ENCODE measurements around the gene STRIP2.

Gene STRIP2

DNA sequence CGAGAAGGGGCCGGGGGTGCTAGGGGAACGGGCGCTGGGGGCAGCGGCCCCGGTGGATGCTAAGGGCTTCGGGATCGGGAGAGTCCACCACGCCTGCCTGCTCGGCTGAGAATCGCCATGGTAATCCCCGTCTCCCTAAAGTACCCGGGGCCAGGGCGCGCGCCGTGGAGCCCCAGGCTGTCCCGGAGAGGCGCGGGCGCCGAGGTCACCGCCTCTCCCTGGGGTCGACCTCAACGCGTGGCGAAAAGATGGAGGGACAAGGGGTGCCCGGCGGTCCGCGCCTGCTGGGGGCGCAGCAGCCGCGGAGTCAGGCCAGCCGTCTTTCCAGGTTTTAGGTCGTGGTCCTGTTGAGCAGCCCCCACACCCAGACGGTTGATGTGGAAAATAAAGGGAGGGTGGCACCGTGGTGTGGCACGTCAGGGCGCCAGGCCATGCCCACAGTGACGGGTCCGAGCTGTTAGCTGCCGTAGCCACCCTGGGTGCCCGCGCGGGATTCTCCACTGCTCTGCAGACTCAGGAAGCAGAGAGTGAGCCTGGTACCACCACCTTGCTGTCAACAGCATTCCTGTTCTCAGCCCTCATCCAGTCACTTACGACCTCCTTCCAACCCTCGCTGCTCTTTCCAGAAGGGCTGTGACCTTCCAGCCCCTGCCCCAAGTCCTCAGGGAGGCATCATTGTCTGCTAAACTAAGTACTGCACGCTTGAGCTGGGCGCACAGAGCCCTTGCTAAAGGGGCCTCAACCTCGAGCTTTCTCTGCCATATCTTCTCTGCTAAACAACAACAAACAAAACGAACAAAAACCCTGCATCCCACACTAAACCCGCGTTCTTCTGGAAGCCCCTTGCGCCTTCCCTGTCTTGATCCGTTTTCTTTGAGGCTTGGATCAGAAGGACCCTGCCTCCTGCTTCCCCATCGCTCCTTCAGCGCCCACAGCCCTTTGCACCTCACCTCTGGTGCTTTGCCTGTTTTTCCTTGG, 68.8 kb downstream of the STRIP2 start:
- H3K36me3 ChIP-seq (ENCODE audit: control insufficient read depth in 2 of 2, insufficient read depth in 2 of 2, low read length in 2 of 2) = no peaks in the 10 kb centered on the region
- peak overlapping the region; percentile 14 to 58 for H3K9ac ChIP-seq (ENCODE audit: low read depth in 1 of 2, low read length in 2 of 2)
- H3K27ac ChIP-seq (ENCODE audit: low read depth in 2 of 2, low read length in 2 of 2) = no peak overlapping the region

DNA sequence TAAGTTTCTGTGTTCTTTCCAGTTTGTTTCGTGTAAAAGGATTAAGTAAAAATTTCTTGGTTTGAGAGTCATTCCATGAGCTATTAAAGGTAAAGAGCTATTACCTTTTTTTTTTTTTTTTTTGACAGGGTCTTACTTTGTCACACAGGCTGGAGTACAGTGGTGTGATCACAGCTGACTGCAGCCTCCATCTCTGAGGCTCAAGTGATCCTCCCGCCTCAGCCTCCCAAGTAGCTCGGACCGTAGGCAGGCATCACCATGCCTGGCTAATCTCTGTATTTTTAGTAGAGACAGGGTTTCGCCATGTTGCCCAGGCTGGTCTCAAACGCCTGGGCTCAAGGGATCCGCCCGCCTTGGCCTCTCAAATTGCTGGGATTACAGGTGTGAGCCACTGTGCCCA, 69.5 kb downstream of the STRIP2 start:
- H3K36me3 ChIP-seq (ENCODE audit: control insufficient read depth in 2 of 2, insufficient read depth in 2 of 2, low read length in 2 of 2) = no peaks in the 10 kb centered on the region
- H3K4me1 ChIP-seq (ENCODE audit: control insufficient read depth in 2 of 2, insufficient read depth in 2 of 2, low read length in 2 of 2) = peaks cover 2 to 7% of the 10 kb centered on the region in 2 donors
- no peak overlapping the region for H3K9ac ChIP-seq (ENCODE audit: low read depth in 1 of 2, low read length in 2 of 2)
- H3K27me3 ChIP-seq (ENCODE audit: control insufficient read depth in 2 of 2, insufficient read depth in 2 of 2, low read length in 2 of 2) = no peaks in the 10 kb centered on the region
- no peak overlapping the region for H3K27ac ChIP-seq (ENCODE audit: low read depth in 2 of 2, low read length in 2 of 2)
- no peaks in the 10 kb centered on the region for H3K9me3 ChIP-seq (ENCODE audit: control insufficient read depth in 2 of 2, low read length in 2 of 2)
- H3K4me3 ChIP-seq (ENCODE audit: low read length in 2 of 2) = no peak overlapping the region

More for the DNA sequence above, 68.8 kb downstream of the STRIP2 start:
- H3K27me3 ChIP-seq (ENCODE audit: control insufficient read depth in 2 of 2, insufficient read depth in 2 of 2, low read length in 2 of 2) = no peaks in the 10 kb centered on the region
- peak overlapping the region; percentile 59 to 60 for H3K4me3 ChIP-seq (ENCODE audit: low read length in 2 of 2)
- H3K9me3 ChIP-seq (ENCODE audit: control insufficient read depth in 2 of 2, low read length in 2 of 2) = no peaks in the 10 kb centered on the region
- H3K4me1 ChIP-seq (ENCODE audit: control insufficient read depth in 2 of 2, insufficient read depth in 2 of 2, low read length in 2 of 2) = peaks cover 2 to 7% of the 10 kb centered on the region in 2 donors

DNA sequence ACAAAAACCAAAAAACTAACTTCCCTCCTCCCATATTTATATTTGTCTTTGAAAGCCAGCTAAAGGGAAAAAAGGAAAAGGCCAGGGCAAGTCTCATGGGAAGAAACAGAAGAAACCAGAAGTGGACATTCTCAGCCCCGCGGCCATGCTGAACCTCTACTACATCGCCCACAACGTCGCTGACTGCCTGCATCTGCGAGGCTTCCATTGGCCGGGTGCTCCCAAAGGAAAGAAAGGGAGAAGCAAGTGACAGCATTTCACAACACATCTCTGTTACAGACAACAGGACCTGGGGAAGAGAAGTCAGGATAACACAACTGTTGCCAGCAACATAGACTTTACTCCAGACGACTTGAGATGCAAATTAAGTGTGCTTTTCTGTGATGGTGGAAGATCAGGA, 78.0 kb downstream of the STRIP2 start:
- Histone ChIP-seq H3K9me3 (ENCODE audit: control insufficient read depth in 2 of 2, low read length in 2 of 2) (no peaks in the 10 kb centered on the region), H3K4me3 (ENCODE audit: low read length in 2 of 2) (no peak overlapping the region), H3K27ac (ENCODE audit: low read depth in 2 of 2, low read length in 2 of 2) (no peak overlapping the region), H3K4me1 (ENCODE audit: control insufficient read depth in 2 of 2, insufficient read depth in 2 of 2, low read length in 2 of 2) (no peaks in the 10 kb centered on the region), H3K27me3 (ENCODE audit: control insufficient read depth in 2 of 2, insufficient read depth in 2 of 2, low read length in 2 of 2) (no peaks in the 10 kb centered on the region), H3K9ac (ENCODE audit: low read depth in 1 of 2, low read length in 2 of 2) (no peak overlapping the region), H3K36me3 (ENCODE audit: control insufficient read depth in 2 of 2, insufficient read depth in 2 of 2, low read length in 2 of 2) (no peaks in the 10 kb centered on the region)

DNA sequence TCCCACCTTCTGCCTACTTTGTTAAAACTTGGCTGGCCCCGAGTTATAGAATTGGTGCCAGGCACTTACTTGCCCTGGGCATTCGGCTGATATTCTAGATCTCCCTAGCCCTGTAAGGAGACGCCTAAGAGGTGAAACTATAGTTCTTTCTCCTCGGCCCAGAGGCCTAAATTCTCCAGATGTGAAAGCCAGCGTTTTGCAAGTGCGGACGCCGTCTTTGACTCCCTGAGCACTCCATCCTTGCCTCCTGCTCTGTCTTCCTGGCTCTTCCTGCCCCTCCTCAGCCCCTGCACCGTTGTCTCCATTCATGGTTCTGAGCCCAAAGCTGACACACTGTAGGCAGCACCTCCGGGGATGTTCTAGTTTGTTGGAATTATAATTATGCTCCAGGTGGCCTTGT, 79.3 kb downstream of the STRIP2 start:
- no peaks in the 10 kb centered on the region for H3K27me3 ChIP-seq (ENCODE audit: control insufficient read depth in 2 of 2, insufficient read depth in 2 of 2, low read length in 2 of 2)
- H3K4me1 ChIP-seq (ENCODE audit: control insufficient read depth in 2 of 2, insufficient read depth in 2 of 2, low read length in 2 of 2) = no peaks in the 10 kb centered on the region
- no peak overlapping the region for H3K9ac ChIP-seq (ENCODE audit: low read depth in 1 of 2, low read length in 2 of 2)
- H3K27ac ChIP-seq (ENCODE audit: low read depth in 2 of 2, low read length in 2 of 2) = no peak overlapping the region
- H3K9me3 ChIP-seq (ENCODE audit: control insufficient read depth in 2 of 2, low read length in 2 of 2) = no peaks in the 10 kb centered on the region
- H3K4me3 ChIP-seq (ENCODE audit: low read length in 2 of 2) = no peak overlapping the region
- no peaks in the 10 kb centered on the region for H3K36me3 ChIP-seq (ENCODE audit: control insufficient read depth in 2 of 2, insufficient read depth in 2 of 2, low read length in 2 of 2)

DNA sequence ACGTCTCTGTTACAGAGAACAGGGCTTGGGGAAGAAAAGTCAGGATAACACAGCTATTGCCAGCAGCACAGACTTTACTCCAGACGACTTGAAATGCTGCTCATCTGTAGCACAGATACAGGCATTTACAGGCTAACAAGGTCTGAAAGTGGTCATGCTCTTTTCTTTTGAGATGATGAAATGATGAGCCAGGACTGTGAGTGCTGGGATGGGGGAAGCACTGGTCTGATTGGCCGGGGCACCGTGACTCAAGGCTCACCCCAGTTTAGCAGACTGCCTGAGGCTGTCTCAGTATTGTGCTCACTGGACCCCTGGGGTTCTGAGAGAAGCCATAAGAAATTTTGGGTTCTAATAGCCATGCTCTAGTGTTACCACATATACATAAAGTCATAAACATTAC, 80.5 kb downstream of the STRIP2 start:
- H3K9me3 ChIP-seq (ENCODE audit: control insufficient read depth in 2 of 2, low read length in 2 of 2) = no peaks in the 10 kb centered on the region
- H3K27me3 ChIP-seq (ENCODE audit: control insufficient read depth in 2 of 2, insufficient read depth in 2 of 2, low read length in 2 of 2) = no peaks in the 10 kb centered on the region
- no peaks in the 10 kb centered on the region for H3K4me1 ChIP-seq (ENCODE audit: control insufficient read depth in 2 of 2, insufficient read depth in 2 of 2, low read length in 2 of 2)
- H3K4me3 ChIP-seq (ENCODE audit: low read length in 2 of 2) = no peak overlapping the region
- H3K9ac ChIP-seq (ENCODE audit: low read depth in 1 of 2, low read length in 2 of 2) = no peak overlapping the region
- H3K27ac ChIP-seq (ENCODE audit: low read depth in 2 of 2, low read length in 2 of 2) = no peak overlapping the region
- no peaks in the 10 kb centered on the region for H3K36me3 ChIP-seq (ENCODE audit: control insufficient read depth in 2 of 2, insufficient read depth in 2 of 2, low read length in 2 of 2)

DNA sequence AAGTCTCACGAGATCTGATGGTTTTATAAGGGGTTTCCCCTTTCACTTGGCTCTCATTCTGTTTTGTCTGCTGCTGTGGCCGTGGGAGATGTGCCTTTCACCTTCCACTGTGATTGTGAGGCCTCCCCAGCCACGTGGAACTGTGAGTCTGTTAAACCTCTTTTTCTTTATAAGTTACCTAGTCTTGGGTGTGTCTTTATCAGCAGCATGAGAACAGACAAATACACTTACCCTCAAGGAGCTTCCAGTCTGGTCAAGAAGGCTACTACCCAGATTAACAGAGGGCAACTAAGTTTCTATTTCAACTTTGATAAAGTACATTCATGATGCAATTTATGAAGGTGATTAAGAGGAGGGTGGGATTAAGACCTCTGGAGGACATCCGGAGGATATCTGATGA, 81.1 kb downstream of the STRIP2 start:
- no peaks in the 10 kb centered on the region for H3K27me3 ChIP-seq (ENCODE audit: control insufficient read depth in 2 of 2, insufficient read depth in 2 of 2, low read length in 2 of 2)
- H3K4me1 ChIP-seq (ENCODE audit: control insufficient read depth in 2 of 2, insufficient read depth in 2 of 2, low read length in 2 of 2) = no peaks in the 10 kb centered on the region
- no peaks in the 10 kb centered on the region for H3K9me3 ChIP-seq (ENCODE audit: control insufficient read depth in 2 of 2, low read length in 2 of 2)
- H3K4me3 ChIP-seq (ENCODE audit: low read length in 2 of 2) = no peak overlapping the region
- no peak overlapping the region for H3K27ac ChIP-seq (ENCODE audit: low read depth in 2 of 2, low read length in 2 of 2)
- H3K36me3 ChIP-seq (ENCODE audit: control insufficient read depth in 2 of 2, insufficient read depth in 2 of 2, low read length in 2 of 2) = no peaks in the 10 kb centered on the region
- H3K9ac ChIP-seq (ENCODE audit: low read depth in 1 of 2, low read length in 2 of 2) = no peak overlapping the region

DNA sequence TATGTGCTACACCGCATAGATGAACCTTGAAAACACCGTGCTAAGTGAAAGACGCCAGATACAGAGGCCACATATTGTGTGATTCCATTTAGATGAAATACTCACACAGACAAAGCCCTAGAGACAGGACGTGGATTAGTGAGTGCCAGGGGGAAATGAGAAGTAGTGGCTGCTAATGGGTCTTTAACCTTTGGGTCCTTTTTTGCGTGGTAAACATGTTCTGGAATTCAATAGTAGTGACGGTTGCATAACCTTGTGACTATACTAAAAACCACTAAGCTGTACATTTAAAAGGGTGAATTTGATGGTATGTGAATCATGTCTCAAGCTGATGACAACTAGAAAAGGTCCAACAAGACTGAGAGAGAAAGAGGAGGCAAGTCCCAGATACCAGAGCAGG, 83.7 kb downstream of the STRIP2 start:
- Histone ChIP-seq H3K9me3 (ENCODE audit: control insufficient read depth in 2 of 2, low read length in 2 of 2) (no peaks in the 10 kb centered on the region), H3K27ac (ENCODE audit: low read depth in 2 of 2, low read length in 2 of 2) (no peak overlapping the region), H3K4me1 (ENCODE audit: control insufficient read depth in 2 of 2, insufficient read depth in 2 of 2, low read length in 2 of 2) (no peaks in the 10 kb centered on the region), H3K27me3 (ENCODE audit: control insufficient read depth in 2 of 2, insufficient read depth in 2 of 2, low read length in 2 of 2) (peaks cover 0 to 3% of the 10 kb centered on the region in 2 donors), H3K36me3 (ENCODE audit: control insufficient read depth in 2 of 2, insufficient read depth in 2 of 2, low read length in 2 of 2) (no peaks in the 10 kb centered on the region), H3K9ac (ENCODE audit: low read depth in 1 of 2, low read length in 2 of 2) (no peak overlapping the region), H3K4me3 (ENCODE audit: low read length in 2 of 2) (no peak overlapping the region)

DNA sequence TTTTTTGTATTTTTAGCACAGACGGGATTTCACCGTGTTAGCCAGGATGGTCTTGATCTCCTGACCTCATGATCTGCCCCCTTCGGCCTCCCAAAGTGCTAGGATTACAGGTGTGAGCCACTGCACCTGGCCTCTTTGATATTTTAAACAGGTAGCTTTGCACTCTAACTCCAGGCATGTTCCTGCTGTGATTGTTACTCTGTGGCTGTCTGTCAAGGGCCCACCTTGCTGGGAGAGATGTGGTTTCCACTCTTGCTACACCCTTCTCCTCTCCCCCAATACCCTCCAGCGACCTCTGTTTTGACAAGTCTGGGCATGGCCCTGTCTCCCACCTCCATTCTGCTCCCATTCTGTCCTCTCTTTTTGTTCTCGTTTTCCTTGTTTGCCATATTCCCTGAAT, 85.2 kb downstream of the STRIP2 start:
- H3K9ac ChIP-seq (ENCODE audit: low read depth in 1 of 2, low read length in 2 of 2) = no peak overlapping the region
- H3K9me3 ChIP-seq (ENCODE audit: control insufficient read depth in 2 of 2, low read length in 2 of 2) = no peaks in the 10 kb centered on the region
- no peaks in the 10 kb centered on the region for H3K36me3 ChIP-seq (ENCODE audit: control insufficient read depth in 2 of 2, insufficient read depth in 2 of 2, low read length in 2 of 2)
- H3K27me3 ChIP-seq (ENCODE audit: control insufficient read depth in 2 of 2, insufficient read depth in 2 of 2, low read length in 2 of 2) = peaks cover 0 to 3% of the 10 kb centered on the region in 2 donors
- no peaks in the 10 kb centered on the region for H3K4me1 ChIP-seq (ENCODE audit: control insufficient read depth in 2 of 2, insufficient read depth in 2 of 2, low read length in 2 of 2)
- H3K27ac ChIP-seq (ENCODE audit: low read depth in 2 of 2, low read length in 2 of 2) = no peak overlapping the region
- no peak overlapping the region for H3K4me3 ChIP-seq (ENCODE audit: low read length in 2 of 2)

DNA sequence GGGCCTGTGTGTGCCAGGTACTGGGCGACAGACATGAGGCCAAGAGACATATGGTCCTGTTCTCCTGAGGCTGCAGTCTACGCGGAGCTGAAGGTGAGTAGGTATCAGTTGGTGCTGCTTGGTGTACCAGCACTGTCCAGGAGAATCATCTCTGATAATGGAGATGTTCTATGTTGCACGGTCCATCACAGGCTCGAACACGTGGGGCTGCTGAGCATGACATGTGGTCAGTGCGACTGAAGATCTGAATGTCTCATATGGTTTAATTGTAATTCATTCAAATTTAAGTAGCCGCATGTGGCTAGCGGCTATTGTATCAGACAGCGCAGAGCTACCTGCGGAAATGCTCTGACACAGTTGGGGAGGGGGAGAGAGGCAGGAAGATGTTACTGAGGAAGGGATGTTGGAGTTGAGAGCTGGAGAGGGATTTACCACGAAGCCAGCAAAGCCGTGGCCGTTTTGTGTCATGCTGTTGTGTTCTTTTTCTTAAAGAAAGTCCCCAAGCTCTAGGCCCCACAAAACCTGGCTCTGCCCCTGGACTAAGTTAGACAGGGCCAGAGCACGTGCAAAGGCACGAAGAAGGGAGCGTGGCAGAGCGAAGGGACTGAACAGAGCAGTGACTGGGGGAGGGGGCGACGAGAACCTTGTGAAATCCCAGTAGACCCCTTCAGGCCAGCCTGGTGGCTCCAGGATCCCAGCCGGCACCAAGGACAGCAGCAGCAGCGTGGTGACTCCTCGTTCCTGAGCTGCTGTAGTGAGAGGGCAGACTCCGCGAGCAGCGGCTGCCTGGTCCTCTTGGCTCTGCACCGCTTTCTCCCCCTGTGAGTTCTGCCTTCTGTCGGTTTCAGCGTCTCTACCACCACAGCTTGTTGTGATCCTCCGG, 88.1 kb downstream of the STRIP2 start:
- Histone ChIP-seq H3K9me3 (ENCODE audit: control insufficient read depth in 2 of 2, low read length in 2 of 2) (no peaks in the 10 kb centered on the region), H3K36me3 (ENCODE audit: control insufficient read depth in 2 of 2, insufficient read depth in 2 of 2, low read length in 2 of 2) (no peaks in the 10 kb centered on the region), H3K4me3 (ENCODE audit: low read length in 2 of 2) (no peak overlapping the region), H3K27me3 (ENCODE audit: control insufficient read depth in 2 of 2, insufficient read depth in 2 of 2, low read length in 2 of 2) (peaks cover 0 to 3% of the 10 kb centered on the region in 2 donors), H3K27ac (ENCODE audit: low read depth in 2 of 2, low read length in 2 of 2) (no peak overlapping the region), H3K9ac (ENCODE audit: low read depth in 1 of 2, low read length in 2 of 2) (no peak overlapping the region), H3K4me1 (ENCODE audit: control insufficient read depth in 2 of 2, insufficient read depth in 2 of 2, low read length in 2 of 2) (no peaks in the 10 kb centered on the region)

DNA sequence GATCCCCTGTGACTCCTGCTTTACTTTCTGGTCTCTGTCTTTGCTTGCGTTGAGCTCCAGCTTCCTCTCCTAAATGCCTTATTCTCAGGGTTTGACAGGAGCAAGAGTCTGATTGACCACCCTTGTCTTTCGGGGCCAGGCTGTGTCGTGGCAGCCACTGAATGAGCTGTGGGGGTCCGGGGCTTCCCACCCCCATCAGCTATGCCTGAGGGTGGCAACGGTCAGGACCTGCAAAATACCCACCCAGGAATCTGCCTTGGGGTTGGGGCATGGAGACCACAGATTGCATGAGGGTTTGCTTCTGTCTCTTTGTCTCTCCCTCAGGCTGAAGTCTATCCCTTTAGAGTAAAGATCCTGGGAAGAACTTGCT, 88.7 kb downstream of the STRIP2 start:
- Histone ChIP-seq H3K9me3 (ENCODE audit: control insufficient read depth in 2 of 2, low read length in 2 of 2) (no peaks in the 10 kb centered on the region), H3K27me3 (ENCODE audit: control insufficient read depth in 2 of 2, insufficient read depth in 2 of 2, low read length in 2 of 2) (peaks cover 0 to 3% of the 10 kb centered on the region in 2 donors), H3K36me3 (ENCODE audit: control insufficient read depth in 2 of 2, insufficient read depth in 2 of 2, low read length in 2 of 2) (no peaks in the 10 kb centered on the region), H3K9ac (ENCODE audit: low read depth in 1 of 2, low read length in 2 of 2) (no peak overlapping the region), H3K4me3 (ENCODE audit: low read length in 2 of 2) (no peak overlapping the region), H3K27ac (ENCODE audit: low read depth in 2 of 2, low read length in 2 of 2) (no peak overlapping the region), H3K4me1 (ENCODE audit: control insufficient read depth in 2 of 2, insufficient read depth in 2 of 2, low read length in 2 of 2) (no peaks in the 10 kb centered on the region)

Measured in mucosa of rectum (tissue), 2 donors.